Vagina (tissue), 2 donors: ENCODE results near the gene CCDC167. TPM values are rescaled to one million over a fixed set of nuclear protein-coding genes. Genes with fewer than 3 reads are reported as not detected.

ENCODE experiments used
- DNase-seq, 2 donors: peaks; one replicate each; pipeline ENCODE4 v3.0.0-alpha.2; 2017; ENCODE audit errors: extremely low spot score in 2 of 2
- H3K27ac ChIP-seq: fragments of 200-600 bp; sonication (generic); one replicate; pipeline ENCODE4 v1.5.1; 2019
- H3K27me3 ChIP-seq: fragments of 200-600 bp; sonication (generic); one replicate; pipeline ENCODE4 v1.5.1; 2019
- H3K36me3 ChIP-seq, 2 donors: fragments of 200-600 bp; sonication (generic); one replicate each; pipeline ENCODE4 v1.5.1; 2017 to 2019
- H3K4me1 ChIP-seq: fragments of 200-600 bp; sonication (generic); one replicate; pipeline ENCODE4 v1.5.1; 2019
- H3K4me3 ChIP-seq, 2 donors: fragments of 200-600 bp; sonication (generic); 1 replicate in 1 of 2; 2 replicates in 1 of 2; pipeline ENCODE4 v1.5.1; 2016 to 2019
- H3K9me3 ChIP-seq: fragments of 200-600 bp; sonication (generic); one replicate; pipeline ENCODE4 v1.5.1; 2019
- CTCF ChIP-seq, 3 experiments: fragments of 450-650 bp in 2 of 3; fragments of 200-600 bp in 1 of 3; sonication (generic) in 1 of 3; IDR thresholded peaks; one replicate each; pipeline ENCODE4 v1.5.1; 2017 to 2019; ENCODE audit warnings: antibody characterized with exemption in 3 of 3, mild to moderate bottlenecking in 2 of 3, moderate library complexity in 2 of 3
- POLR2A ChIP-seq, 2 donors: fragments of 450-650 bp; IDR thresholded peaks; one replicate each; pipeline ENCODE4 v1.6.1; 2017; ENCODE audit warnings: antibody characterized with exemption in 2 of 2, mild to moderate bottlenecking in 2 of 2, moderate library complexity in 2 of 2
- POLR2AphosphoS5 ChIP-seq, 2 donors: sonication (generic); formaldehyde crosslinking; IDR thresholded peaks; one replicate each; pipeline ENCODE4 v1.9.0; 2017; ENCODE audit warnings: antibody characterized with exemption in 2 of 2, mild to moderate bottlenecking in 2 of 2, low read depth in 1 of 2; ENCODE audit not compliant: insufficient read depth in 1 of 2
- intact Hi-C: fragments of 100-400 bp; cut with DNase I; formaldehyde crosslinking; loops from one replicate; pipeline ENCODE4 v1.15.1; 2023
- total RNA-seq: library from RNA; depleted of rRNA; stranded (reverse); fragments of >200 nt; gene quantifications from one replicate; pipeline ENCODE4 v1.2.3, GENCODE V29; 2016

Gene CCDC167
- total RNA-seq, 1 donor from 2014 or later: 34.6 TPM

GRCh38 chr6:37540029-37540352 is 40.3 kb upstream of the CCDC167 start:
- no peak for DNase-seq
- TF ChIP-seq POLR2AphosphoS5 (IDR thresholded peaks at IDR 0.05; ENCODE audit: insufficient read depth in 1 of 2, low read depth in 1 of 2) (no peak), CTCF (IDR thresholded peaks at IDR 0.05) (no peak), POLR2A (IDR thresholded peaks at IDR 0.05) (no peak)
- Histone ChIP-seq H3K36me3 (no peaks in the 10 kb centered on the region), H3K27ac (no peak overlapping the region), H3K9me3 (no peaks in the 10 kb centered on the region), H3K4me1 (peaks cover 13% of the 10 kb centered on the region), H3K27me3 (no peaks in the 10 kb centered on the region), H3K4me3 (no peak overlapping the region)
- intact Hi-C loops: no loop called here

DNA sequence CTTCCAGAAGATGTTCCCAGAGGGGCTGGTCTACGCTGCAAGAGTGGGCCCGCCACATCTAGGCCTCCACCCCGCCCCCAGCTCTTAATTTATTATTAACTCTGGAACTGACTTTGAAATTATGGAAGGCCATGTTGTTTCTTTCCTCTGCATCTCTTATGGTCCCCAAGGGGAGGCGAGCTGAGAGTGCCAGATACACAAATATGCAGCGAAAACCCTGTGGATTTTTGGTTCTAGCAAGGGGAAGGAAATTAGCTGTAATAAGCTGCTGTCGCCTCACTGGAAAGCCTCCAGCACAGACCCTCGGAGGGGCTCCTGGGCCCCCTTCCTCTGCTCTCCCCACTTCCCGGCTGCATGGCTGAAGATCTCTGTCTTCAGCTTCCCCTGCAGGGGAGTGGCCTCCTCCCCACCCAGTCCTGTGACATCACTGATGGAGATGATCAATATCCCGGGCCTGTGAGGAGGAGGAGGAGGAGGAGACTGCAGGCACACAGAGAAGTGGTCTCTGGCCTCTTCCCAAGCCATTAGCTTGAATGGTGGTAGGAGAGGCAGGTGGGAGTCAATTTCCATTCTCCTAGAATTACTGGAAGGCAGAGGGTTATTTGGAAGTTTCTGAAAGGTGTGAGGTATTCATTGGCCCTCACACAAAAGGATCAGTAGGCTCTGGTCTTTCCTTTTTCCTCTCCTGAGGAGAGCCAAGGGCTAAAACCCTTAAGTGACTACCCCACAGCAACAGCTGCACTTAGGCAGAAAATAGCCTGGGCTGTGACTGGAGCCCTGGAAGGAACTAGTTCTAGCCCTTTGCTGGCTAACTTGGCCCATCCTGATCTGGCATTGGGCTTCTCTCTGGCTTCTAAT is 39.7 kb upstream of the CCDC167 start:
- Histone ChIP-seq H3K4me3 (no peak overlapping the region), H3K27me3 (no peaks in the 10 kb centered on the region), H3K36me3 (no peaks in the 10 kb centered on the region), H3K27ac (no peak overlapping the region), H3K9me3 (no peaks in the 10 kb centered on the region), H3K4me1 (peaks cover 13% of the 10 kb centered on the region)
- DNase-seq: no peak
- intact Hi-C loops: no loop called here
- TF ChIP-seq POLR2A (IDR thresholded peaks at IDR 0.05) (no peak), CTCF (IDR thresholded peaks at IDR 0.05) (no peak), POLR2AphosphoS5 (IDR thresholded peaks at IDR 0.05; ENCODE audit: insufficient read depth in 1 of 2, low read depth in 1 of 2) (no peak)

DNA sequence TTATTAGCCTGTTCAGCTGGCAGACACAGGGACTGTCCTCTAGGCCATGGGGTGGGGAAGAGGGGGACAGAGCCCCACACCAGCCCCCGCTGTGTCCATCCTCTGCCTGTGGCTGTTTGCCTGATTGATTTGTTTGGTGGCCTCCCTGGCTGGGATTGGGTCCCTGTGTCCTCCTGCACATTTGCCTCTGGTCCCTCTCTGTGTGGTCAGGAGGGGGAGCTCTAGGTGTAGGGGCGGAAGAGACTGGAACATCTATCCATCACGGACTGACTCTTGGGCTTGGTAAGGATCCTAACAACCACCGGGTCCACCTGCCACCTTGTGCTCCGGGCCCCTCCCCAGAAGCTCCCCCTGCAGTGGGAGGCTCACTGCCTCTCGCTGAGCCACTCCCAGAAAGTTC is 38.4 kb upstream of the CCDC167 start:
- intact Hi-C loops: no loop called here
- Histone ChIP-seq H3K9me3 (no peaks in the 10 kb centered on the region), H3K4me3 (no peak overlapping the region), H3K4me1 (peaks cover 13% of the 10 kb centered on the region), H3K27ac (no peak overlapping the region), H3K36me3 (no peaks in the 10 kb centered on the region), H3K27me3 (no peaks in the 10 kb centered on the region)
- DNase-seq: no peak
- TF ChIP-seq POLR2AphosphoS5 (IDR thresholded peaks at IDR 0.05; ENCODE audit: insufficient read depth in 1 of 2, low read depth in 1 of 2) (no peak), CTCF (IDR thresholded peaks at IDR 0.05) (no peak), POLR2A (IDR thresholded peaks at IDR 0.05) (no peak)

DNA sequence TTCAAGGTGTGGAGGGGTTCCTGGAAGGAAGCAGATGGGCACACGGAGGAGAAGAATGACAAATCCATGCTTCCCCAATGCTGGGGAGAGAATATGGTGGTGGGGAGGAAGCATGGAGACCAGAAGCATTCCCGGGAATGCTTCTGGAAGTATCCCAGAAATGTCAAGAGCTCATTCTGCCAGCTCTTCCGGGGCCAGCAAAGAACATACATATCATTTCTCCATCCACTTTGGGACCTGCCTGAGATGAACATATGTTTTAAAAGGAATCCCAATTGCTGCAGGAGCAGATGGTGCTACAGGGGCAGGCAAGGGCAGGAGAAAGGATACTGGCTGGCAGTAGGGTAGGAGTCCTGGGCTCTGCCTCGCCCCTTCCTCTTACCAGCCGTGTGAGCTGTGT is 37.9 kb upstream of the CCDC167 start:
- H3K36me3 ChIP-seq: no peaks in the 10 kb centered on the region
- no peak for DNase-seq
- intact Hi-C loops: no loop called here
- H3K4me3 ChIP-seq: no peak overlapping the region
- no peaks in the 10 kb centered on the region for H3K9me3 ChIP-seq
- TF ChIP-seq POLR2A (IDR thresholded peaks at IDR 0.05) (no peak), CTCF (IDR thresholded peaks at IDR 0.05) (no peak), POLR2AphosphoS5 (IDR thresholded peaks at IDR 0.05; ENCODE audit: insufficient read depth in 1 of 2, low read depth in 1 of 2) (no peak)
- no peak overlapping the region for H3K27ac ChIP-seq
- H3K27me3 ChIP-seq: no peaks in the 10 kb centered on the region
- peaks cover 13% of the 10 kb centered on the region for H3K4me1 ChIP-seq

DNA sequence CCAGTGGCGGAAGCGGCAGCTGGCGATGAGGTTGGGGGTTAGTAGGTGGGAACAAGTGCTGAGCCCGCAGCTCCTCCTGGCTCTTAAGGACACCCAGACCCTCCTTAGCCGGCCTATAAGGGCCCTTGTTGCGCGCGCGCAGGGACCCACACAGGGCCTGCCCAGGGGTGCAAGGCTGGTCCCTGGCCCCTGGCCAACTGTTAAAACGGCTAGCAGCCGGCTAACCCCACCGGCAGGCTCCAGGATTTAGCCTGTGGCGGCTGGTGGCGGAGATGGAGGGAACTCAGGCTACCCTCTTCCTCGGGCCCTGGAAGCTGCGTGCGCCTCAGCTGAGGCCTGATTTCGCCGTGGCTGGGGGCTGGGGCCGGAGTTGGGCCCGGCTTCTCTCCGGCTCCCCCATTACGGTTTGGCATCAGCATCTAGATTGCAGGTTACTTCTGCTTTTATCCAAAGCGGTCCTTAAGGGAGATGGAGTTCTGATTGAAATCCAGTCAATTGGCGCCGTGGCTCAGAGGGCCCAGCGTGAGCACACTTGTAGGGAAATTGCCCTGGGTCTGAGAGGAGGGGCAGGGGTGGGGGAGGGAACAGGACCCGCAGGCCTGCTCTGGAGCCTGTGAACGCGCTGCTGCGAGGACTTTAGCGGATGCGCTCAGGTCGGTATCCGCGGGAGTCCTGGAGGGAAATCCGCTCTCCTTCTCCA is 36.9 kb upstream of the CCDC167 start:
- no peak for DNase-seq
- intact Hi-C loops: no loop called here
- Histone ChIP-seq H3K4me1 (peaks cover 13% of the 10 kb centered on the region), H3K27ac (no peak overlapping the region), H3K36me3 (no peaks in the 10 kb centered on the region), H3K27me3 (no peaks in the 10 kb centered on the region), H3K4me3 (peak overlapping the region; percentile 4 to 38), H3K9me3 (no peaks in the 10 kb centered on the region)
- no peak for TF ChIP-seq CTCF (IDR thresholded peaks at IDR 0.05)
- TF ChIP-seq POLR2A (IDR thresholded peaks at IDR 0.05): no peak
- no peak for TF ChIP-seq POLR2AphosphoS5 (IDR thresholded peaks at IDR 0.05; ENCODE audit: insufficient read depth in 1 of 2, low read depth in 1 of 2)
